Lower leg skin (tissue), 4 donors: Measurements from ENCODE around the gene DIS3L2. TPM values are rescaled to one million over a fixed set of nuclear protein-coding genes. Genes with fewer than 3 reads are reported as not detected.

Experiments used
- DNase-seq, 2 donors: peaks; one replicate each; pipeline ENCODE4 v3.0.0-alpha.2; 2019; ENCODE audit warnings: low spot score in 2 of 2
- H3K4me3 ChIP-seq: fragments of 200-600 bp; sonication (generic); 2 replicates; pipeline ENCODE4 v1.5.1; 2017; ENCODE audit warnings: mild to moderate bottlenecking, low read depth; ENCODE audit not compliant: poor library complexity, severe bottlenecking
- POLR2A ChIP-seq, 2 donors: fragments of 450-650 bp; IDR thresholded peaks; one replicate each; pipeline ENCODE4 v1.6.1; 2016 to 2017; ENCODE audit warnings: antibody characterized with exemption in 2 of 2, mild to moderate bottlenecking in 1 of 2, moderate library complexity in 1 of 2
- WGBS, 2 donors: methylation state at CpG; one replicate each; pipeline ENCODE4 v1.1.5; 2018; 5-methylcytosine and 5-hydroxymethylcytosine counted together
- intact Hi-C: fragments of 100-400 bp; cut with DNase I; formaldehyde crosslinking; loops from one replicate; pipeline ENCODE4 v1.15.0; 2023; ENCODE audit warnings: low total_unique reads
- total RNA-seq, 4 donors: library from RNA; depleted of rRNA; stranded (reverse); fragments of >200 nt; gene quantifications; one replicate each; pipeline ENCODE4 v1.1.0, GENCODE V29; 2016
- TF ChIP-seq, protein P1 (sequence below), 3 donors: fragments of 450-650 bp; IDR thresholded peaks; one replicate each; pipeline ENCODE4 v1.5.1; 2016; ENCODE audit warnings: antibody characterized with exemption in 3 of 3, mild to moderate bottlenecking in 3 of 3, moderate library complexity in 2 of 3

The DIS3L2 gene
- total RNA-seq, 4 donors from 2014 or later: 26.4 to 39.0 (median 34.4) TPM

DNA sequence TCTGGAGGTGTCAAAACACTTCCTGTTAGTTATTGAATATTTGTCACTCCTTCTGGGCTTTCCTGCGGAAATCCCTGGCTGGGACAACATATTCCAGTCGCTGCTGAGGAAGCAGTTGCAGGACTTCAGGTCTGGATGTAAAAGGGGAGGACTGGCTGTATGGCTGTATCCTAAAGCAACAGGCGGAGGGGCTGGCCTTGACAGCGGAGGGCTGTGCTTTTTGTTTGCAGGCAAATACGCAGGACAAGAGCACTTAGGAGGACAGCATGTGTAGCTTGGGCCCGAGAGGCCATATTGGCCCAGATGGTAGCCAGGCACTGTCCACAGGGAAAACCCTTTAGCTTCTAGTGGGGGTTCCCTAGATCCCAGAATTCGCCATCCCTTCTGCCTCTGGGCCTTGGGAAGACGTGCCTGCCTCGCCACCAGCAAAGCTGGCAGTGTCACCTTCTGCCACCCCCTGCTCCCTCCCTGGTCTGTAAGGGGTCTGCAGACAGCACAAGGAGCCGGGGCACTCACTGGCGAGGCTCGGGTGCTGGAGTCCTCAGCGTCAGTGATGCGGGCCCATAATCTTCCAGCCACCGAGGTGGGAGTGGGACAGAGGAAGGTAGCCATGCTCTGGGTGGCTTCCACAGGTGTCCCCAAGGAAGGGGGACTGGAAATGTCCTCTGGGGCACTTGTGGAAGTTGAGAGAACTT lies 42.0 kb upstream of the DIS3L2 start:
- WGBS, 2 donors: 85 to 91% methylated on average over 15 of the region's 15 CpGs
- intact Hi-C loops: no loop called here
- H3K4me3 ChIP-seq: no peak overlapping the region
- no peak for TF ChIP-seq POLR2A (IDR thresholded peaks at IDR 0.05)
- TF ChIP-seq, protein P1, sequence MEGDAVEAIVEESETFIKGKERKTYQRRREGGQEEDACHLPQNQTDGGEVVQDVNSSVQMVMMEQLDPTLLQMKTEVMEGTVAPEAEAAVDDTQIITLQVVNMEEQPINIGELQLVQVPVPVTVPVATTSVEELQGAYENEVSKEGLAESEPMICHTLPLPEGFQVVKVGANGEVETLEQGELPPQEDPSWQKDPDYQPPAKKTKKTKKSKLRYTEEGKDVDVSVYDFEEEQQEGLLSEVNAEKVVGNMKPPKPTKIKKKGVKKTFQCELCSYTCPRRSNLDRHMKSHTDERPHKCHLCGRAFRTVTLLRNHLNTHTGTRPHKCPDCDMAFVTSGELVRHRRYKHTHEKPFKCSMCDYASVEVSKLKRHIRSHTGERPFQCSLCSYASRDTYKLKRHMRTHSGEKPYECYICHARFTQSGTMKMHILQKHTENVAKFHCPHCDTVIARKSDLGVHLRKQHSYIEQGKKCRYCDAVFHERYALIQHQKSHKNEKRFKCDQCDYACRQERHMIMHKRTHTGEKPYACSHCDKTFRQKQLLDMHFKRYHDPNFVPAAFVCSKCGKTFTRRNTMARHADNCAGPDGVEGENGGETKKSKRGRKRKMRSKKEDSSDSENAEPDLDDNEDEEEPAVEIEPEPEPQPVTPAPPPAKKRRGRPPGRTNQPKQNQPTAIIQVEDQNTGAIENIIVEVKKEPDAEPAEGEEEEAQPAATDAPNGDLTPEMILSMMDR (IDR thresholded peaks at IDR 0.05): no peak
- DNase-seq: no peak

DNA sequence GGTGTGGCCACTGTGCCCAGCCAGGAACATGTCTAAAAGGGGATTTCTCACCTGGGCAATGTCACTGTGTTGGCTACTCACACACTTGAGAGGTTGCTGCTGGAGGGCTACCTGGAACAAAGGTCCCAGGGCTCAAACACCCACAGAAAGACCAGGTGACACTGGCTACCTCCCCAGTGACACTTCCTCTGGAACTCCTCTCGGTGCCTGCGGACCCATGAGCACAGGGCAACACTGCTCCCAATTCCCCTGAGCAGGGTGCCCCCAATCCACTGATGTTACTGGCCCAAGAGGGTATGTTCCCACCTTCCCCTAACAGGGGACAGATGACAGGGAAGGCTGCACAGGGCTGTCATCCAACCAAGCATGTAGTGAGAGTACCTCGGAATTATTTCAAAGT lies 41.1 kb upstream of the DIS3L2 start:
- 86 to 92% methylated on average over 3 of the region's 3 CpGs for WGBS, 2 donors
- intact Hi-C loops: no loop called here
- no peak for TF ChIP-seq POLR2A (IDR thresholded peaks at IDR 0.05)
- TF ChIP-seq, protein P1 (IDR thresholded peaks at IDR 0.05): no peak
- H3K4me3 ChIP-seq: no peak overlapping the region
- DNase-seq: no peak

DNA sequence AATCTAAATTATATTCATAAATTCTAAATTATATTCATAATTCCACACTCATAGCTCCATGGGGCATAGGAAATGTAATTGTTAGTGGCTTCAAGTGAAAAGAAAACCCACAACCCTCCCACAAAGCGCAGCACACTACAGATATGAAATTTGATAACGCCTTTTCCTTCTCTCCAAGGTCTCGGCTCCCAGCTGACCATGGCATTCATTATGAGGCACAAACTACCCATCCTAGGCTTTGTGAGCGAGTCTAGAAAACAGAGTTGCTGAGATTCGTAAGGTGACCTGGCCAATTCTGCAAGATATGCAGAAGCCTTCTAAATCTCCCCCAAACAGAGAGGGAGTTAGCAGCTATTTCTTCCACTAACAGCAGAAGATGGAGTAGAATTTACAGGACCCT lies 40.7 kb upstream of the DIS3L2 start:
- TF ChIP-seq, protein P1 (IDR thresholded peaks at IDR 0.05): no peak
- no peak for TF ChIP-seq POLR2A (IDR thresholded peaks at IDR 0.05)
- no peak overlapping the region for H3K4me3 ChIP-seq
- WGBS, 2 donors: 85 to 86% methylated on average over 5 of the region's 5 CpGs
- DNase-seq: no peak
- intact Hi-C loops: no loop called here

DNA sequence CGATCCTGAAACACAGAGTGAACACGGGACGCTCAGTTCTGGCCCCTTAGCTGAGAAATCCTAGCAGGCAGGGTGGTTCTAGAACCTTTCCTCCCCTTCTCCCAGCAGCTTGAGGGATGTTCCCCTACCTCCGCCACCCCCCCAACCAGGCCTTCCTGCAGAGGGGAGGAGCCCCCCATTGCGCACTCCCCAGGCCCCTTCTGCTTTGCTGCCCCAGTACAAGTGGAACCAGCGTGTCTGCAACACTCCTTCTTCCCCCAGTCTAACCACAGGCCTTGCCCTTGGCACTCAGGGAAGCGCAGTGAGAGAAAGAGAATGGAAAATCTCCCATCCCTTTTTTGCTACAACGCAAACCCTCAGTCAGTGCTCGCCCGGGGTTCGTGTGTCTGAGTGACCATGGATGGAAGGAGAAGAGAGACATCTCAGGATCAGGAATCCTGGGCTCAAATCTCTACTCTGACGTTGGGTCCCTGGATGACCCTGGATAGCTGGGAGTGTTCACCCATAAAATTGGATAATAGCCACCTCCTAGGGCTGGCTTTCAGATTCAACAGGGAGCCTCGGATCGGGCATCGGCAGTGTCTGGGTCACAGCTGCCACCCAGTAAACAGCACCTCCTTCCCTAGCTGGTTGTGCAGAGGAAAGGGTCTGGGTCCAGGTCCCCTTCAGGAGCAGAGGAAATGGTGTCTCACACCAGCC lies 39.1 kb upstream of the DIS3L2 start:
- intact Hi-C loops: no loop called here
- DNase-seq: no peak
- H3K4me3 ChIP-seq: no peak overlapping the region
- TF ChIP-seq POLR2A (IDR thresholded peaks at IDR 0.05): no peak
- TF ChIP-seq, protein P1 (IDR thresholded peaks at IDR 0.05): no peak
- WGBS, 2 donors: 78 to 81% methylated on average over 15 of the region's 15 CpGs

DNA sequence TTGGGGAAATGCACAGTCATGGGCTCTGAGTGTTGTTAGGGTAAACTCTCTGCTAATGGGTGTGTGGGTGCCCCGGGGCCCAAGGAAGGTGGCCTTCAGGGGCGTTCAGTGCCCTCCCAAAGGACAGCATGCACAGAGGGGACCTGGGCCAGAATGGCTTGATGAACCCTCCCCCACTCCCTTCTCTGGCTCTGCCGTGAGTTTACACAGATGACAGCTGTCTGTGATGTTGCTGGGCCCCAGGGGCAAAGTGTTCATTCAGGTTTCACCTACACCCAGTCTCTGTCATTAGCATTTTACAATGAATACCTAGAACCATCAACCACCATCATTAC lies 38.5 kb upstream of the DIS3L2 start:
- no peak overlapping the region for H3K4me3 ChIP-seq
- 45 to 78% methylated on average over 3 of the region's 3 CpGs for WGBS, 2 donors
- no peak for DNase-seq
- TF ChIP-seq, protein P1 (IDR thresholded peaks at IDR 0.05): no peak
- no peak for TF ChIP-seq POLR2A (IDR thresholded peaks at IDR 0.05)
- intact Hi-C loops: no loop called here
